SK-N-DZ (cell line): Measurements from ENCODE around the gene KLHL29. TPM values are rescaled to one million over a fixed set of nuclear protein-coding genes. Genes with fewer than 3 reads are reported as not detected.
A peak's percentile ranks its signal among the peaks of the same experiment; 100 is the strongest.
"Not testable (repeated sequence)": the region's sequence is repeated elsewhere in the genome, so short reads cannot be mapped to it uniquely, and the experiment has no call there.

Experiments used
- DNase-seq: peaks from one replicate; pipeline ENCODE4 v3.0.0-alpha.2; 2015; ENCODE audit warnings: low spot score
- polyA plus RNA-seq, 2 experiments: library from polyadenylated mRNA; depleted of rRNA; stranded (reverse); fragments of >200 nt; gene quantifications; 2 replicates each; pipeline ENCODE4 v1.2.3, GENCODE V29; 2014

Gene KLHL29
- polyA plus RNA-seq (2014; cell fraction: cytosol; rRNA removed): 7.1 and 7.6 TPM in 2 replicates
- 8.7 and 13.2 TPM in 2 replicates for polyA plus RNA-seq (2014; cell fraction: nucleus; rRNA removed)

DNA sequence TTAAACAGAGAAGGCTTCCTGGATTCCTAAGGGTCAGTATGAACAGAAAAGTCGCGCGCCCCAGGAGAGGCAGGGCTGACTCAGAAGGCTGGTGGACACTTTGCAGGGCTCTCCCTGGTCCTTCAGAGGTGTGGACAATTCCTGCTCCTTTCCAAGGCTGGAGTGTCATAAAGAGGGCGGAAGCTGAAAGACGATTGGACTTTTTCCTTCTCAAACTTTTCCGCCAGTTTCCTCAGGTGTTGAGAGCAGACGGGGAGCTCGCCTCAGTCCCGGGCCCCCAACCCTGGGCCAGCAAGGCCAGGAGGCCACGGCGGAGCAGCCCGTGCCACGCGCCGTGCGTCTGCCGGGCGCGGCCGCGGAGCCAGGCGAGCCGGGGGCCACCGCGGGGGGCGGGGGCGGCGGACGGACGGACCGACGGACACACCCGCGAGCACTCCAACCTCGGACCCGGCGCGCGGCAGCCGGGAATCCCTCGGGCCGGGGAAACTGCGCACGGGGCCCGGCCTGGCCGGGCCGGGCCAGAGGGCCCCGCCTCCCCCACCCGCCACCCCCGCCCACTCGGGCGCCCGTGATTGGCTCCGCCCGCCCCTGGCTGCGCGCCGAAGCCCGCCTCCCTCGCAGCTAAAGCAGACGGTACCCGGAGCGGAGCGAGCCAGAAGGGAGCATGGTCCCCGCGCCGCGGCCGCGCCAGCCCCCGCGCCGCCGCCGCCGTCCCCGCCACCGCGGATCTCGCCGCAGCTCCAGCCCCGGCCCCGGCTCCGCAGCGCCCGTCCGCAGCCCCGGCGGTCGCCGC is at the start of gene KLHL29:
KLHL29 (plus strand) TSS at position 629 of the 793 bp plus-strand sequence. CDS start 177,018 bp downstream, outside the sequence.
- peak; percentile 65 for DNase-seq

DNA sequence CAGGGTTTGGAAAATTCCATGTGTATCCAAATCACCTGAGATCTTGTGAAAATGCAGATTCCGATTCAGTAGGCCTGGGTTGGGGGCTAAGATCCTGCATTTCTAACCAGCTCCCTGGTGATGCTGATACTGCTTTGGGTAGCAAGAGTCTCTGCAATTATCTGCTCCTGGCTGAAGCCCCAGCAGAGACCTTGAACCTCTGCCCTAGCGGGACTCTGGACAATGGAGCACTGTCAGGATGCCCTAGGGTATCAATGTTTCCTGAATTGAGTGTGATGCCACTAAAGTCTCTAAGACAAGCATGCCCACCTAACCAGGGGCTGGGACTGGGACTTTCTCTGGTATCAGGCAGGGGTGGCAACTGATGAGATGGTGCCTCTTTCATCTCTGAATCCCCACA is 49.4 kb upstream of the KLHL29 start:
- DNase-seq: no peak

DNA sequence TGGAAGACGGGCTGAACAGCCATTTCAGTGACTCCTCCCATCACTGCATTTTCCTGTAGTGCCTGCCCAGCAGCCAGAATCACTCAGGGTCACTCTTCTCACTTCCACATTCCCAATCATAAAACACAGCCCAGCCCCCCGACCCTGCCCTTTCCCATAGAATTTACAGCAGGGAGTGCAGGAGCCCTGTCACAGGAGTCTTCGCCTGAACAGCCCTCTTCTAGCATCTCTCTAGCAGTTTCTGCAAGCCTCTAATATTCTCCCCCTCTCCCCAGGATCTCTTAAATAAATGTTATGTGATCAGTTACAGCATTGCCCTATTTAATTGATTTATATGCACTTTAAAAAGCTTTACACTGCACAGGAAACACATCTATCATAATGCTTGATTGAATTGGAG is 42.9 kb upstream of the KLHL29 start:
- no peak for DNase-seq

DNA sequence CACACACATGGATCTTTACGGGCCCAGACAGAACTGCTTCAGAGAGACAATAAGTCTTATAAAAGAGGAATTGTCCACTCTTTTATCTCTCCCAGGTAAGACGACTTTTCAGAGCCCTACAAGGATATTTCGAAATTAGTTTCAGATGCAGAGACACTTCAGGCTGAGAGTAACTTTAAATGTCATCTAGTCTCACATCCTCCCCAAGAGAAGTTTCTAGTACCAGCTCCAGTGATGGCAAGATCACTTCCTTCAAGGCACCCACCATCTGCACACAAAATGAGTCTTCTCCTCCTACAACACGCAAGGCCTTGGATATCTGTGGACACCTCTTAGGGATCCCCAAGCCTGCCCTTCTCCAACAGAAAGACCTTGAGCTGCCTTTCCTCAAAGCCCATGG is 39.0 kb upstream of the KLHL29 start:
- no peak for DNase-seq

DNA sequence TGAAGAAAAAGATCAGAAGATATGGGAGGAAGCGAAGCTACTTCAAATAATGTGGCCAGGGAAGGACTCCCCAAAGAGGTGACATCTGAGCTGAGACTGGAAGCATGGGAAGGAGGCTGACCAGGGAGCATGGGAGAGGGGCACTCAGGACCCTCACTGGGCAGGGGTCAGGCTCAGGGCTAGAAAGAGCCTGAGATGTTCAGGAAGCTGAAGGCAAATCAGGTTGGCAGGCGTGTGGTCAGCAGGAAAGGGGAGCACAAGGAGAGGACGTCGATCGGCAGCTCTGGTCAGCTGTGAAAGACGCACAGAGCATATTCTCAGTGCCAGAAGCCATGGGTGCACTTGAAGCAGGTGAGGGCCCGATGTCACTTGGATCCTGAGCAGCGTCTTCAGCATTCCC is 38.2 kb upstream of the KLHL29 start:
- DNase-seq: no peak

DNA sequence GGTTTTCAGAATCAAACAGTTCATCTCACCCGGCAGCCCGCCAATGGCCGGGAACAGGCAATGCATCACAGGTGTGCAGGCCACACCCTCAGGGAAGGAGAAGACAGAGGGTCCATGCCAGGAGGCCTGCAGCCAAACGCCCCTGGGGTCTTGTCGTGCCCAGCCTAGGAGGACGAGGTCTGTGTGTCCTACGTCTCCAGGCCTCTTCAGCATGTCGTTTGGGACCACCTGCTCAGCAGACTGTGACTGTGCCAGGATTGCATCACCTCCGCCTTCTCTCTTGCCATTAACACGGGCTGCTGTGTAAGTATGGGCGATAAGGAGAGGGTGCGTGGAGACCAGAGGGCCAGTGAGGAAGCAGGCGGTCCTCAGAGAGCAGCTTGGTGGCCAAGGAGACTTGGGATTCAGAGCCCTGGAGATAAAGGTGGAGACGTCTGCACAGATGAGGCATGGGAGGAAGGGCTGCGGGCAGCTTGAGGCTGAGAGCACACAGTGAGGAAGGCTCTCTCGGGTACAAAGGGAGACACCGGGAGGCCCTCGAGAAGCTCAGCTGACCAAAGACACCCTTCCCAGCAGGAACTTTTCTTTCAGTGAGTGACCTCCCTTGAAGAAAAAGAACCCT is 37.4 kb upstream of the KLHL29 start:
- DNase-seq: peak; percentile 18

DNA sequence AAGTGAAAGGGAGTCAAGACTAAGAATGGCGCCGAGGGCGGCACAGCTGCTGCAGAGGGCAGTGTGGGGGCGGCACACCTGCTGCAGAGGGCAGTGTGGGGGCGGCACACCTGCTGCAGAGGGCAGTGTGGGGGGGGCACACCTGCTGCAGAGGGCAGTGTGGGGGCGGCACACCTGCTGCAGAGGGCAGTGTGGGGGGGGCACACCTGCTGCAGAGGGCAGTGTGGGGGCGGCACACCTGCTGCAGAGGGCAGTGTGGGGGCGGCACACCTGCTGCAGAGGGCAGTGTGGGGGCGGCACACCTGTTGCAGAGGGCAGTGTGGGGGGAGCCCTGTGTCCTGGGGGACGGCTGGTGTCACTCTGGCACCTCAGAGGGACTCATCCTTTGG is 36.9 kb upstream of the KLHL29 start:
- DNase-seq: not testable (repeated sequence)

DNA sequence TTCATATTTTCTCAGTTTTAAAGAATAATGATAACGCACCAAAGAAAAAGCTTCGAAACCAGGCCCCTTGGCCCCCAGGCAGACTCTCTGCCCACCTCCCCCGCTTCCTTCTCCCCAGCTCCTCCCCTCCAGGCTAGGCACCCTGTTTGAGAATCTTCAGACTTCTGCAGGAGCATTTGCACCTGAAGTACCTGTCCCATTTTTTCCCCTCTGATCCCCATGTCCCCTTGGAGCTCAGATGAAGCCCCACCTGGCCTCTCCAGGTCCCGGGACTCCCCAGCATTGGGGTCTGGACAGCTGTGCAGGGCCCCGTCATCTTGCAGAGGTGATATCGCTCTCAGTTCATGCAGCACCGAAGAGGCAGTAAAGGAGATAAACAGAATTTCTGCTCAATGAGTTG is 35.5 kb upstream of the KLHL29 start:
- no peak for DNase-seq

DNA sequence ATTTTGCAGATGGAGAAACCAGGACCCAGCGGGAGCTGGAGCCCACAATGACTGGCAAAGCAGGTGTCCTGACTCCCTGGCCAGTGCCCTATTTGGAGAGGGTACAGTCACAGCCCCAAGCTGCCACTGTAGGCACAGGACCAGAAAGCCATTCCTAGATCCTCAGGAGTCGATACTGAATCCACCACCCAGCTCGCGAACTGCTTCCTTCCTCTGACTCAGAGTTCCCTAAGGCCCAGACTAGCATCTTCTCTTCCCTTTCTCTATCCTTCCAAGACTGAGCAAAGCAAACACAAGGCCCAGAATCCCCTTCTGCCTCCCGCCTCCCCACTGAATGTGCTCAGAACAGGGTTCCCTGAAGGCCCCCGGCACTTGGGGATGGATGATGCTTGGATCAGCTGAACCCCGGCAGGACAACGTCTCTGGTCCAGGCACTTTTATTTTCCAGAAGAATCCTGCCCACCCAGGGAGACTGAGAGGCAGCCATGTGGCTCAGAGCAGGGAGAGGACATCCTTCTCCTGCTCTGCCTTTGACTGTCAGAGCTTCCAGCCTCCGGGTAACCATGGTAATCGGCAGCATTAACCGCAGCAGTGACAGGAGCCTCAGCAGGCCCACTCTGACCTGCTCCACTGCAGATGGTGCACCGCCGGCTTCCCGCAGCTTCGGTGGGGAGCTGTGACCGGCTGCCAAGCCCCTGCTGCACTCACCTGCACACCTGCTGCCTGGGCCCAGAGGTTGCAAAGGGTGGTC is 34.8 kb upstream of the KLHL29 start:
- DNase-seq: peak; percentile 69

DNA sequence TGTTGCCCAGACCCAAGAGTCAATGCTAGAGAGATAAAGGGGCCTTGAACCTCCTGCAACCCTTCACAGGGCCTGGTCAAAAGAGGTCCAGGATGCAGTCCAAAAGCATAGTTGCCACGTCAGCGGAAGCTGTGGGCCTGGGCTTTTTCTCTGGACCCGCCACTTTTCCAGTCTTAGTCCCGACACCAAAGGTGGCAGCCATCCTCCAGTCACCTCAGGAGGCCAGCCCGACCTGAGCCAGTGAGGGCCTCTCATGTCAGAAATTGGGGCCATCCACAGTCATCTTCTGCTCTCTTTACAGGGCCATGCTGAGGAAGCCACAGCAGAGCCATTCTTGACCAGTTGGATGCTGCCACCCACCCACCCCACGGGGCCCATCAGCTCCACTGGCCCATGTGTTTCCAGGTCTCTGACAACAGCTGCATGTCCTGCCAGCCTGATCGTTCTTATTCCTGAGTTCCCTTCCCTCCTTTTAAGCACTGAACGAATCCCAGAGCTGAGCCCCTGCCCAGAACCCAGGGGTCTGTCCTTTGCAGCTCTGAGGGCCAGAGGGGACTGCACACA is 34.1 kb upstream of the KLHL29 start:
- peak; percentile 25 for DNase-seq

DNA sequence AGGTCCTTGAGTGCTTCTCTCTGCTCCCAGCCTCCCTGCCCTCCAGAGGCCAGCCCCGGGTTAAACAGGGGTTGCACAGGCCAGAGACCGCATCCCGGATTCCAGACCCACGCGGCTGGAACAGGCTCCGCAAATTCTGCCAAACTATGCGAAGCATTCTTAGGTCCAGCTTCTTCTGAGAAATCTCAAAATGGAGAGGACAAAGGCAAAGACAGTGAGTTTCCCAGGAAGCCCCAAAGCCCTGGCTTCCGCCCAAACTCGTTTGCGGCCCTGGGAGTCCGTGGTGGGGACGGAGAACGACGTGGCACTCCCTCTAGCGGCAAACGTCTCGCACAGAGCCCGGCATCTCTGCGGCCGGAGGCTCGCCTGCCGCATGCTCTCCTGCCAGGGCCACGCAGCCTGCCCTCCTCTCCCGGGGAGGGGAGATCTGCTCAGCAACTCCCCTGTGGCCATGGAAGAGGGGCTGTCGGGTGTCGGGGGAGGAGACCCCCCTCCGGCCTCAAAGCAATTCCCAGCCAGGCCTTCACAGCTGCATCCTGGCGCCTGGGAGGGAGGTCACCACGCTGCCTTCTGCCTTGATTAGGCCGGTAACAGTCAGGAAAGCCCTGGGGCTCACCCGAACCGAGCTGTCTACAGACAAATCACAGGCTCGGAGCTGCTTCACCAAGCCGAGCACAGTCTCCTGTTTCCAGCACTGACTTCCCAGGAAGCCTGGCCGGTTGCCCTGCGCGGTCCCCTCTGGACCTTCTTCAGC is 33.4 kb upstream of the KLHL29 start:
- peak; percentile 89 for DNase-seq

DNA sequence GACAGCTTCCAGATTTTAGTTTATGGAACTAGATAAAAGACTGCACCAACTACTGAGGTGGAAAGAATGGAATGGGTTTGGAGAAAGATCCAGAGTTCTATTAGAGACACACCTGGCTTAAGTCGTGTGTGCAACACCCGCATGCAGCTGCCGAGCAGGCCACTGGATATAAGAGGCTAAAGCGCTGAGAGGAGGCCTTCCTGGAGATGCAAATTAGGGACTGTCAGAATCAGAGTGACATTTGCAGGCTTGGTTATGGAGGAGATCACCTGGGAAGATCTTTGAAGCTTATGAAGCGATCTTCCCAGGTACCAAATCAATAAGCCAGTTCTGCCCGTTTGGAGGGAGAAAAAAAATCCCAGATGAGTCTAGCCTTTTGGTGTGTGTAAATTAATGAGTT is 30.4 kb upstream of the KLHL29 start:
- no peak for DNase-seq

DNA sequence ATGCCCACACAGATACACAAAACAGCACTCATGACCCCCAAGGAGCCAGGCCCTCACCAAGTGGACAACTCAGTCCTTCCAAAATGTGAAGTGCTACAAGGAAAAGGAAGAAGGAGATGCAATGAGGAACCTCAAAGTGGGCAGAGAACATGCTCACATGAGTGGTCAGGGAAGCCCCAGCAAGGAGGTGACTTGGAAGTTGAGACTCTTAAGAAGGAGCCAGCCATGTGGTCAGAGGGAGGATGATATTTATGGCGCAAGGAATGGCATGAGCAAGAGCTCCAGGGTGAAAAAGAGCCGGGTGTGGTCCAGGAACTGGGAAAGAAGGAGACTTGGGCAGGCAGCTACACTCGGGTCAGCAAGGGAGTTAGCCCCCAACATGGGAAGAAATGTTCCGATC is 30.0 kb upstream of the KLHL29 start:
- no peak for DNase-seq

DNA sequence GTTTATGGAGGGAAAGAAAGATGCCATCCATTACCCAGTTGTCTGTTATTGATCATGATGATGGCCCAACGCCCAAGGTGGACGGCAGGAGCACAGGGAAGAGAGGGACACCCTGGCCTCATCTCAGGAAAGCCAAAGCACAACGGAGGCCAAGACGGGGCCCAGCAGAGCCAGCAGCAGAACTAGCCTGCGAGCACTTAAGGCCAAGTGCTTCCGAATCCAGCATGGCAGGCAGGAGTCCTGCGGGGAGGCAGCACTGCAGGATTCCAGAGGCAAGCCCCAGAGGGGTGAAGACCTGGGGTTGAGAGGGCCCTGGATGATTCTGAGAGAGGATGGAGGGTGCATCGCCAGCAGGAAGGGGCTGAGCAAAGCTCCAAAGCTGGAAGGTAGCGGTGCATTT is 28.3 kb upstream of the KLHL29 start:
- DNase-seq: no peak

DNA sequence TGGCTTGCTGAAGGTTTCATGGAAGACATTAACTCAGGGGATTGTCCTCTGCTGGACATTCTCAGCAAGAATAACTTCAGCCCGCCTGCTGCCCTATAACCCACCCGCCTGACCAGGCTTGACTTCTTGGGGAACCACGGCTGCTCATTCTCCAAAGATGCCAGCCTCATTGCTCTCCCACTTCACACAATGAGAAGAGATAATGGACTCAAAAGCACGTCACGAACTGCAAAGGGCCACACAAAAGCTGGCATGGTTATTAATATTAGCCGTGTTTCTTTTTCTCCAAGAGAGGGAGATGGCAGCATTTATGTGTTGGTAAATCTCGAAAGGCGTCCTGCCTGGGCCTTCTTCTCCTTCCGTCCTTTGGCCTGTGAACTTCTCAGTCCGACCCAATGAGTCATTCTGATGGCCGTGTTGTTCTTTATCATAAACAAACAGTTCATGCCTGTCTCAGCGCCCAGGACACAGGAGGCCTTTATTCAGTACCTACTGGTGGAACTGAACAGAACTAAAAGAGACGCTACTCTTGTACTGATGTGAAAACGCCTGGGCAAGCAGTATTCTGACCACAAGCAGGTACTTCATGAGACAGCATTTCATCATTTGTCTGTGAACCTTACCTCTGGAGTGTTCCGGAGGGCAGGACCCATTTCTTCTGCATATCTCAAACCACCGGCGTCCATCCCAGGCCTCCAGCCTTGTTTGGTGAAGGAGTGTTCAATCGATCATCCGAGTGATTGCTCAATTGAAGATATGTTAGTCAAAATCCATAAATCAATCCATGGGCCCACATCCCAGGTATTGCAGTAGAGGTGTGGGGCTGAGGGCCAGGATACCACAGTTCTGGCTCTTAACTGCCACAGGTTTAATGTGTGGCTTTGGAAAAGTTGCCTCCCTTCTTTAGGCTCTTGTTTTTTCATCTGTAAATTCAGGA is 25.1 kb upstream of the KLHL29 start:
- DNase-seq: no peak

DNA sequence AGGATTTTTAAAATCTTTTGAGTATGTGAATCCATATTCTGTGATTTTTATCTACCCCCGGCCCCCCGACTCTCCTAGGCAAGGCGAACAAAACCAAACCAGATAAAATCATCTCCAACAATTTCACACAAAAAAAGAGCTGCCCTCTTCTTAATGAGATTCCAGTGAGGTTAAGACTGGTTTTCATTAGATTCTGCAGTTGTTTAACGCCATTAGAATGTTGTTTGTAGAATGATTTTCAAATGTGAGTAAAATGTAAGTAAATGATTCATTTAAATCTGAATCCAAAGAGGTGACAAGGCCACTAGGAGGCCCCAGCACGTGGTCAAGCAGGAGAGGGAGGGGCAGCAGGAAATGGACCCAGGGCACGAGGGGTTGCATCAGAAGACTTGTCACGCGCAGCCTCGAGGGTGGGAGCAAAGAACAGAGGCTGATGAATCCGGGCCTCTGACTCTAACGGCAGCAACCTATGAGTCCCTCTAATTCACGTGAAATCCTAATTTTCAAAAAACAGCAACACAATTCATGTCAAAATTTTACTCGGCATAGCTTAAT is 24.3 kb upstream of the KLHL29 start:
- no peak for DNase-seq

DNA sequence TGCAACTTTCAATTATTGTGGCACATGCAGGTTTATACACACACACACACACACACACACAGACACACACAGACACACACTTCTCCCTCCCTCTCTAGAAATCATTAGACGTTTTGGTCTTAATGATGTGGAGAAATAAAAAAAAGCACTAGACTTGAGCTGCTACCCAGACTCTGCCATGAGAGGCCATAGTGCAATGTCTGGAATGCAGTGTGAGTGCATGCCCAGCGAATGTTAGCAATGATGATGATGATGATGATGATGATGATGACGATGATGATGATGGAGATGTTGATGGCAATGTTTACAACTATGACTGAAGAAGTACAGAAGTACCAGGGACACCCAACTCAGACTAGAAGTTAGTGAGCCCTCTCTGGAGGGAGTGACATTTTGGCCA is 23.8 kb upstream of the KLHL29 start:
- DNase-seq: no peak

DNA sequence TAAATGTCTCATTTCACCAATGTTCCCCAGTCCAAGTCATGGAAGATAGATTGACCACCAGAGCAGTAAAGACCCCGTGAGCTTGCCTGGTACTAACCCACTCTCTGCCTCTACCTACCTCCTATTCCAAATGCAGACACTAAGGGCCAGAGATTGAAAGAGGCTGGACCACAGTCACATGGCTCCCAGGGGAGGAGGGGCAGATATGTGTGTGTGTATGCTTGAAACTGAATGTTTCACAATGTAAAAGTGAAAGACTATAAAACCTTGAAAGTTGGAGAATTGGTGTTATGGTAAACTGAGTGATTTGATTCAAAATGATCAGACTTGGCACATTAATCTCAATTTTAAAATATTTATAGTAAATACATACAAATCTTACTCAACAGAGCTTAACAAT is 21.7 kb upstream of the KLHL29 start:
- DNase-seq: no peak

DNA sequence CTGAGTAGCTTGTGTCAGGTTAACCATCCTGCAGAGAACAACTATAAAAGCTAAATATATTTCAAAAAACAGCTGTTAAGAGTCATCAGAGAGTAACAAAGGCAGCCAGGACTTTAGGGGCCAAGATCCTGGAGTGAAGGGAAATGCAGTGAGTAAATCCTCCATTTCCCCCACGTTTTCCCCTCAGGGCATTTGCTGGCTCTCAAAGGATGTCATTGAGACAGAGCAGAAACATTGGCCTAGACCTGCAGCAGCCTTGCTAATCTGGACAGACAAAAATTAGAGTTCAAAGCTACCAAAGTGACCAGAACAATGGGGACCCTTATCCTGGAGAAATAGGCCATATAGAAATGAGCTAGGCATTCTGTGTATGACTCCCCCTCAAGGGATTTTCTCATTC is 21.1 kb upstream of the KLHL29 start:
- DNase-seq: no peak

DNA sequence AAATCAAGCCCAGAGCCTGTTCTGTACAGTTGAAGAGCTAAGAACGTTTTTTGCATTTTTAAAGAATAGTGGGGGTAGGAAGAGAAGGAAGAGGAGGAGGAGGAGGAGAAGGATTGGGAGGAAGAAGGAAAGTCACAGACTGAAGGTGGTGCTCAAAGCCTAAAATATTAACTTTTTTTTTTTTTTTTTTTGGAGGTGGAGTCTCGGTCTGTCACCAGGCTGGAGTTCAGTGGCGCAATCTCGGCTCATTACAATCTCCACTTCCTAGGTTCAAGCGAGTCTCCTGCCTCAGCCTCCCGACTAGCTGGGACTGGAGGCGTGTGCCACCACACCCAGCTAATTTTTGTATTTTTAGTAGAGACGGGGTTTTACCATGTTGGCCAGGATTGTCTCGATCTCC is 18.3 kb upstream of the KLHL29 start:
- no peak for DNase-seq
